ENCODE results near the gene TEX14.

DNA sequence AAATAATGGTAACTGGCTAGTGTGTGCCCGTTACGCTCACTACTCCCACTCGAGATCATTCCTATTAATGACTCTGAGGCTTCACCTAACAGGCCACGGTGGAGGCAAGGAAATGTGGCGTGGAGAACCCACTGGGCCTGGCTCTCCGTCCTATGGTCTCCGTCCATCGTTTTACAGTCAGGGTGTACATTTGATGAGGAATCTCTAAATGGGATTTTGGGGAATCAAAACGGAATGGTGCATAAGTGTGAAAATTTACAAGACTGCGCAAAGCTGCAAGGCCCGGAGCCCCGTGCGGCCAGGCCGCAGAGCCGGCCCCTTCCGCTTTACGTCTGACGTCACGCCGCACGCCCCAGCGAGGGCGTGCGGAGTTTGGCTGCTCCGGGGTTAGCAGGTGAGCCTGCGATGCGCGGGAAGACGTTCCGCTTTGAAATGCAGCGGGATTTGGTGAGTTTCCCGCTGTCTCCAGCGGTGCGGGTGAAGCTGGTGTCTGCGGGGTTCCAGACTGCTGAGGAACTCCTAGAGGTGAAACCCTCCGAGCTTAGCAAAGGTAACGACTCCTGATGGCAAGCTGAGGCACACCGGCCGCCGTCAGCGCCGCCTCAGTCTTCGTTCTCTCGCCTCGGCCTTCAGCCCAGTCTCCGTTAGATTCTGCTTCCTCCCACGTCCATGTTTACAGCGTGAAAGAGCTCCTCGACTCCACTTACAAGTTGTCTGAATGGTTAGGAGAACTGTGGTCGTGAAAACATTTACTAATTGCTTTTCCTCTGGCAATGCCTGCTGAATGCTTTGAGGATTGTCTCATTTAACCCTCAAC lies 602 bp upstream of the TEX14 start, which contains the start of gene RAD51C:
- TF ChIP-seq, protein P1, sequence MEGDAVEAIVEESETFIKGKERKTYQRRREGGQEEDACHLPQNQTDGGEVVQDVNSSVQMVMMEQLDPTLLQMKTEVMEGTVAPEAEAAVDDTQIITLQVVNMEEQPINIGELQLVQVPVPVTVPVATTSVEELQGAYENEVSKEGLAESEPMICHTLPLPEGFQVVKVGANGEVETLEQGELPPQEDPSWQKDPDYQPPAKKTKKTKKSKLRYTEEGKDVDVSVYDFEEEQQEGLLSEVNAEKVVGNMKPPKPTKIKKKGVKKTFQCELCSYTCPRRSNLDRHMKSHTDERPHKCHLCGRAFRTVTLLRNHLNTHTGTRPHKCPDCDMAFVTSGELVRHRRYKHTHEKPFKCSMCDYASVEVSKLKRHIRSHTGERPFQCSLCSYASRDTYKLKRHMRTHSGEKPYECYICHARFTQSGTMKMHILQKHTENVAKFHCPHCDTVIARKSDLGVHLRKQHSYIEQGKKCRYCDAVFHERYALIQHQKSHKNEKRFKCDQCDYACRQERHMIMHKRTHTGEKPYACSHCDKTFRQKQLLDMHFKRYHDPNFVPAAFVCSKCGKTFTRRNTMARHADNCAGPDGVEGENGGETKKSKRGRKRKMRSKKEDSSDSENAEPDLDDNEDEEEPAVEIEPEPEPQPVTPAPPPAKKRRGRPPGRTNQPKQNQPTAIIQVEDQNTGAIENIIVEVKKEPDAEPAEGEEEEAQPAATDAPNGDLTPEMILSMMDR (IDR thresholded peaks at IDR 0.05) = no peak
- TF ChIP-seq POLR2A (IDR thresholded peaks at IDR 0.05) = peak in 1 of 2 donors; percentile 57

Data from heart left ventricle (tissue), 13 donors.